GM19023 (cell line): ENCODE measurements around the gene ABHD17C.

ENCODE experiments used
- ATAC-seq: cut with Tn5 transposase; IDR thresholded peaks from one replicate; pipeline ENCODE4 v1.9.1; 2021; ENCODE audit warnings: mild to moderate bottlenecking, moderate library complexity; ENCODE audit not compliant: unreplicated experiment

The ABHD17C gene

GRCh38 chr15:80727596-80727995, 32.5 kb downstream of the ABHD17C start:
- no peak for ATAC-seq

DNA sequence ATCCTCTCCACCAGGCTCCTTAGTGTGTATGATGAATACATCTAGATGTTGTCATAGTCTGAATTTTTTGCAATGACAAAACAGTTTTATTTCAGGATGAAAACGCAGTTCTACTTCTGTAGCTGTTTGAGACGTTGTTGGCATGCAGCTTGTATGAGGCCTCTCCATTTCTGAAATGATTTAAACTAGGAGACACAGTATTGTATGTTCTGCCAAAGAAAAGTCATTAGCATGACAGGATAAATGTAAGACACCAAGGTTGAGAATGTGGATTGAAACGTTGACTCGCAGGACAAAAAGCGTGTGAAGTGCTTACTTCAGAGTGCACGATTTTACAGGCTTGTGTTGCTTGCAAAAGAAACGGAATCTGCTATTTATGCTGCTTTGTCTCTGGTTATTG, 35.3 kb downstream of the ABHD17C start:
- ATAC-seq, result no peak

- ATAC-seq, result no peak
These were observed 35.8 kb downstream of the ABHD17C start for GRCh38 chr15:80730926-80731325.

- ATAC-seq, result no peak
These were observed 37.1 kb downstream of the ABHD17C start for GRCh38 chr15:80732167-80732566.

DNA sequence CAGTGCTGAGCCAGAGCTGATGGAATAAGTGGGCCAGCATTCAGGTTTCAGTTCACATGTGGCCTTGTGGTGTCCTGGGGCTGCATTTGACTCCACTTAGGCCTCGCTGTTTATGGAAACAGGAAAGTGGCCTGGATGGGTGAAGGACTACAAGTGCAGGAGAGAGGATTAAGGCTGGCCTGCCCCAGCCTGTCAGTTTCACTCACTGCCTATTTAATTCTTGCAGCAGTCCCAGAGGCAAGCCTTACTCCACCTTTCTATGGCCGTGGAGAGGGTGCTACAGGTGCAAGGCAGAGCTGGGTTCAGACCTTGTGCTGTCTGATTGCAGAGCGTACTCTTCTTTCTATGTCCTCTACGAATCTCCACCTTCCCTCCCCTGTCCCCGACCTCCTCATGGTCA, 37.7 kb downstream of the ABHD17C start:
- no peak for ATAC-seq

DNA sequence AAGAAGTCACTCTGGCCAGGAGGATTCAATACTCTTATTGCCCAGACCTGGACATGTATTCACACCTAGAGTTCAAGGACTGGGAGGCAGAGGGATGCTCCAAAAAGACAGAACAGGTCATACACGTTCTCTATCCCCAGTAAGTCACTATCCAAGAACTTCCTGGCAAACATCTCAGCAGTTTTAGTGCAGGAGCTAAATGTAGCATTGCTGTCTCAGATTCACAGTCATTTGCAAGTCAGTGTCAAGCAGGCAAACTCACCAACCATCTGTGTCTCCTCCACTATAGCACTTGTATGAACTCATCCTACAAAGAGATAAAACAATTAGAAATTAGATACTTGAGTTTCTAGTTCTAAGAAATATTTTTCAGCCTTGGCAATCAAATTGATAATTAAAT, 38.4 kb downstream of the ABHD17C start:
- ATAC-seq, result no peak

- no peak for ATAC-seq
These were observed 40.2 kb downstream of the ABHD17C start for GRCh38 chr15:80735344-80735743.

DNA sequence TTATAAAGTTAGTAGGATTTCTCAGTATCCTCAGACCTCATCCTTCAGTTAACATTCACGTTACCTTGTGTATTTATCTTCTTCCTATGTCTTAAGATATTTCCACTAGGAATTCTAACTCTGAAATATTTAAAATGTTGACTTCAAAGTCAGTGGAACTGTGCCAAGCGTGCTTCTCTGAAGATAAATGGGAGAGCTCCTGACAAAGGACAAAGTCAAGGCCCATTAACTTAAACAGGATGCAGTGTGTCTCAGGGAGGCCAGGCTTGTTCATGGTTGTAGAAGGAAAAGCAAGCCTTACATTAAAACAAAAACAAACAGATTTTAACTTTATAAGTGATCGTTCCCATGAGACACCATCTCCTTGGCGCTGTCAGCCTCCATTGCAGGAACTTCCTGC, 41.5 kb downstream of the ABHD17C start:
- ATAC-seq, result no peak

DNA sequence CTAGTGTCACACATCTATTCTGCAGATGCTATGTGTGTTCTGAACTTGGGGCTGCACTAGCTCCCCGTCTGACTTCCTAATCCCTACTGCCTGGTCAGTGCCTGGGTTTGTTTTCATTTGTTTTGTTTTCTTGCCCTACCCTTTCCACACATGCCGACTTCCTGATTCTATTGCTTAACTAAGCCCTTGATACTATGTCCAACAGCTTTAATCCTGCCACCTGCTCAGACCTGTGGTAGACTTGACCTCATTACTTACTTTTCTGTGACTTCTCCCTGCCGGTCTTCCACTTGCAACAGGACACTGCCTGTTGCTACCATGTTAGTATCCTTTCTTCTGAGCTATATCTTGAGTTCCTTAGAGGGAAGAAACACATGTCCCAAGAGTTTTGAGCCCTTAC, 44.8 kb downstream of the ABHD17C start:
- no peak for ATAC-seq

DNA sequence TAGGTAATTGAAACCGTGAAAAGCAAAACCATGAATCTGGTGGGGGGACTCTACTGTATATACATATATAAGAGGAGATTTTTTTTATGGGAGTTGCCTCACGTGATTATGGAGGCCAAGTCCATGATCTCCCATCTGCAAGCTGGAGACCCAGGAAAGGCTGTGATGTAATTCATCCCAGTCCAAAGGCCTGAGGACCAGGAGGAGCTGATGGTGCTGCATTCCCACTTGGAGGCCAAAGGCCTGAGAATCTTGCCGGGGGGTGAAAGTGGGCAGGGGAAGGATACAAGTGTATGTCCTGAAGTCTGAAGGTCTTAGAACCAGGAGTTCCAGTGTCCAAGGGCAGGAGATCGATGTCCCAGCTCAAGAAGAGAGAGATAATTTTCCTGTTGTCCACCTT, 47.0 kb downstream of the ABHD17C start:
- no peak for ATAC-seq

GRCh38 chr15:80743189-80743833, 48.2 kb downstream of the ABHD17C start:
- ATAC-seq, result no peak

DNA sequence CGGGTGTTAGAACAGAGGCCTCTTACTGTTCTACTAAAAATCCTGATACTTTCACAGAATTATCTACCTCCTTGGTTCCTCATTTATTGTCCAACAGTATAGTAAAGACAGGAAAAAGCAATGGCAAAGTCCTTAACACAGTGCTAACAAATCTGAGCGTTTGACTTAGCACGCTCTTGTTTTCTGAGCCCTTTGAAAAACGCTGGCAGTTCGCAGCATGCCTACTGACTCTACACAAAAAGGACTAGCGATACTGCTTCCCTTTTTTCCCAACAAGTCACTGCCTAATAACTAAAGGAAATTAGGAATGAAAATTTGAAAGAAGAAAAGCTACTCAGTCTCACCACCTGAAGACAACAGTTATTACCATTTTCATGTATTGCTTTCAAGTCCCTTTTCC, 49.3 kb downstream of the ABHD17C start:
- ATAC-seq, result no peak

GRCh38 chr15:80744826-80745225, 49.7 kb downstream of the ABHD17C start:
- no peak for ATAC-seq

- ATAC-seq, result no peak
These were observed 50.8 kb downstream of the ABHD17C start for GRCh38 chr15:80745888-80746287.

GRCh38 chr15:80747317-80748053, 52.4 kb downstream of the ABHD17C start:
- ATAC-seq, result no peak

GRCh38 chr15:80749589-80749988, 54.5 kb downstream of the ABHD17C start:
- no peak for ATAC-seq

DNA sequence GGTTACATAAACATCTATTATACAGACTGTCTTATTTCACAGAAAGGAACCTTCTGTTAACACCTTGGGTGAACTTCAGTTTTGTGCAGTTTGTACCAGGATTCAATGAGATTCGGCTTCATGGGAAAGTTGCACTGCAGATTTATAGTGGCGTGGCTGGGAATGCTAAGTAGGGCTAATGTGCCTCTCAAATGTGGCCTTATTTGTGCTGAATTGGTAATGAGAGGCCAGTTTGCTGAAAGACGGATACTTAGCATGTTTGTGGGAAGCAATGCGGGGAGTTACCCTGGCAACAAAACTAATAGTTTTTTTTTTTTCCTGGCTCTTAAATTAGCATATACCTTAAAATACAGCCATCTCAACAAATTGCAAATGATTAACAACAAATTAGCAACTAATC, 55.5 kb downstream of the ABHD17C start:
- no peak for ATAC-seq

- no peak for ATAC-seq
These were observed 57.1 kb downstream of the ABHD17C start for GRCh38 chr15:80752204-80752603.

GRCh38 chr15:80753161-80753560, 58.1 kb downstream of the ABHD17C start:
- ATAC-seq, result no peak

DNA sequence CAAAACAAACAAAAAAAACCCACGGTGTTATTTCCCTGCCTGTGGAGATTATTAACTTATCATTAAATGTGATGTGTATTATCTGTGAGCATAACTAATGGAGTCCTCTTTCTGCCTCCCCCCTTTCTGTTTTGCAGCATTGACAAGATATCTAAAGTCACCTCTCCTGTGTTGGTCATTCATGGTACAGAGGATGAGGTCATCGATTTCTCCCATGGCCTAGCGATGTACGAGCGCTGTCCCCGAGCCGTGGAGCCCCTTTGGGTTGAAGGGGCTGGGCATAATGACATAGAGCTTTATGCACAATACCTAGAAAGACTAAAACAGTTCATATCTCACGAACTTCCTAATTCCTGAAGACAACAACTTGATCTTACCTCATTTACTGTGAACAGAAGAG, 58.9 kb downstream of the ABHD17C start:
- ATAC-seq, result no peak

GRCh38 chr15:80755885-80756284, 60.8 kb downstream of the ABHD17C start:
- no peak for ATAC-seq

DNA sequence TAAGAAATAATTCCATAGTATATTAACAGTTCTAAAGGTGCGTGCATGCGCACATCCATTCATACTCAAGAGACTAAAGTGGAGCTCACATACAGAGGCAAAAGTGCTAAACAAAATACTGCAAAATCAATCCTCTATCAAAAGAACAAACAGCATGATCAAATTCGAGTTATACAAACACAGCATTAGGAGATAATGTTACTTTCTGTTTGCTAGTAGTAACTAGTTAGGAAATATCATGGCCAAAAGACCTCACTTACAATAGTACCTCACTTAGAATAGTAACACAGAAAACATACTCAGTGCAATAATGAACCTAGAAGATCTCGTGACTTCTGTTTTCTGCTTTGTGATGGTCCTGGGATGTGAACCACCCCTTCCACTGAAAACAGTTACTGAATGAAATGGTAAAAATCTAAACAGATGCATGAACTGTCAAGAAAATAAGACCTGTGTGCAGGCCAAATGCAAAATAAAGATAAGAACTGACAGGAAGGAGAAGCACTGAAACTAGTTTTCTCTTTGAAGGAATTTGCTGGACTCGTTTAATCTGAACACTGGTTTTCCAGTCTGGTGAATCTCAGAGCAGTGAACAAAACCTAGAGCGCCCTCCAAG, 63.1 kb downstream of the ABHD17C start:
- ATAC-seq, result no peak
